ENCODE results near the gene TRAPPC8.

DNA sequence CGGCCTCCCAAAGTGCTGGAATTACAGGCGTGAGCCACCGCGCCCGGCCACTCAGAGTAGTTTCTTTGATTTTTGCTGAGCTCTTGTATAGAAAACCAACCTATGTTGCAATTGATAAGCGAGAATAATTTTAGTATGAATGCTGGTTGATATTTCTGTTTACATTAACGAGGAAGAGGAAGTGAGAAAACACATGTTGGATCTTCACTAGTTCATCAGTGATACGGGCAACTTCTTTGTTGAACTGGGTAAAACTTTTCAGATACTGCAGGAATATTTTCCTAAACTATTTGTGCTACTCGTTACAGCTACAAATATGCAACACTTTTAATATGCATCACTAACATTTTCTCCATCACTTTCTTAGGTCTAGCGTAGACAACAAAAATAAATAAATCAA, 114.3 kb downstream of the TRAPPC8 start:
- TF ChIP-seq, protein P1, sequence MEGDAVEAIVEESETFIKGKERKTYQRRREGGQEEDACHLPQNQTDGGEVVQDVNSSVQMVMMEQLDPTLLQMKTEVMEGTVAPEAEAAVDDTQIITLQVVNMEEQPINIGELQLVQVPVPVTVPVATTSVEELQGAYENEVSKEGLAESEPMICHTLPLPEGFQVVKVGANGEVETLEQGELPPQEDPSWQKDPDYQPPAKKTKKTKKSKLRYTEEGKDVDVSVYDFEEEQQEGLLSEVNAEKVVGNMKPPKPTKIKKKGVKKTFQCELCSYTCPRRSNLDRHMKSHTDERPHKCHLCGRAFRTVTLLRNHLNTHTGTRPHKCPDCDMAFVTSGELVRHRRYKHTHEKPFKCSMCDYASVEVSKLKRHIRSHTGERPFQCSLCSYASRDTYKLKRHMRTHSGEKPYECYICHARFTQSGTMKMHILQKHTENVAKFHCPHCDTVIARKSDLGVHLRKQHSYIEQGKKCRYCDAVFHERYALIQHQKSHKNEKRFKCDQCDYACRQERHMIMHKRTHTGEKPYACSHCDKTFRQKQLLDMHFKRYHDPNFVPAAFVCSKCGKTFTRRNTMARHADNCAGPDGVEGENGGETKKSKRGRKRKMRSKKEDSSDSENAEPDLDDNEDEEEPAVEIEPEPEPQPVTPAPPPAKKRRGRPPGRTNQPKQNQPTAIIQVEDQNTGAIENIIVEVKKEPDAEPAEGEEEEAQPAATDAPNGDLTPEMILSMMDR (IDR thresholded peaks at IDR 0.05), result no peak
- no peak for TF ChIP-seq POLR2A (IDR thresholded peaks at IDR 0.05)
